SK-N-SH (cell line): ENCODE measurements around the gene DBH.

ENCODE experiments used
- TF ChIP-seq, protein P1 (sequence below): fragments of 200-600 bp; sonication (generic); IDR thresholded peaks from 2 replicates; pipeline ENCODE4 v1.6.1; 2017; ENCODE audit warnings: antibody characterized with exemption, mild to moderate bottlenecking, moderate library complexity
- TF ChIP-seq, protein P2 (sequence below): fragments of 150-350 bp; IDR thresholded peaks from 2 replicates; pipeline ENCODE4 v1.6.1; 2016; ENCODE audit warnings: mild to moderate bottlenecking, low read depth, low read length
- TF ChIP-seq, protein P3 (sequence below): fragments of 150-350 bp; IDR thresholded peaks from 2 replicates; pipeline ENCODE4 v1.6.1; 2017; ENCODE audit warnings: antibody characterized with exemption, low read length, low read depth, borderline replicate concordance

GRCh38 chr9:133633681-133634080, 2.5 kb upstream of the DBH start:
- TF ChIP-seq, protein P1, sequence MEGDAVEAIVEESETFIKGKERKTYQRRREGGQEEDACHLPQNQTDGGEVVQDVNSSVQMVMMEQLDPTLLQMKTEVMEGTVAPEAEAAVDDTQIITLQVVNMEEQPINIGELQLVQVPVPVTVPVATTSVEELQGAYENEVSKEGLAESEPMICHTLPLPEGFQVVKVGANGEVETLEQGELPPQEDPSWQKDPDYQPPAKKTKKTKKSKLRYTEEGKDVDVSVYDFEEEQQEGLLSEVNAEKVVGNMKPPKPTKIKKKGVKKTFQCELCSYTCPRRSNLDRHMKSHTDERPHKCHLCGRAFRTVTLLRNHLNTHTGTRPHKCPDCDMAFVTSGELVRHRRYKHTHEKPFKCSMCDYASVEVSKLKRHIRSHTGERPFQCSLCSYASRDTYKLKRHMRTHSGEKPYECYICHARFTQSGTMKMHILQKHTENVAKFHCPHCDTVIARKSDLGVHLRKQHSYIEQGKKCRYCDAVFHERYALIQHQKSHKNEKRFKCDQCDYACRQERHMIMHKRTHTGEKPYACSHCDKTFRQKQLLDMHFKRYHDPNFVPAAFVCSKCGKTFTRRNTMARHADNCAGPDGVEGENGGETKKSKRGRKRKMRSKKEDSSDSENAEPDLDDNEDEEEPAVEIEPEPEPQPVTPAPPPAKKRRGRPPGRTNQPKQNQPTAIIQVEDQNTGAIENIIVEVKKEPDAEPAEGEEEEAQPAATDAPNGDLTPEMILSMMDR: no peak
- TF ChIP-seq, protein P2, sequence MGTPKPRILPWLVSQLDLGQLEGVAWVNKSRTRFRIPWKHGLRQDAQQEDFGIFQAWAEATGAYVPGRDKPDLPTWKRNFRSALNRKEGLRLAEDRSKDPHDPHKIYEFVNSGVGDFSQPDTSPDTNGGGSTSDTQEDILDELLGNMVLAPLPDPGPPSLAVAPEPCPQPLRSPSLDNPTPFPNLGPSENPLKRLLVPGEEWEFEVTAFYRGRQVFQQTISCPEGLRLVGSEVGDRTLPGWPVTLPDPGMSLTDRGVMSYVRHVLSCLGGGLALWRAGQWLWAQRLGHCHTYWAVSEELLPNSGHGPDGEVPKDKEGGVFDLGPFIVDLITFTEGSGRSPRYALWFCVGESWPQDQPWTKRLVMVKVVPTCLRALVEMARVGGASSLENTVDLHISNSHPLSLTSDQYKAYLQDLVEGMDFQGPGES: no peak
- TF ChIP-seq, protein P3, sequence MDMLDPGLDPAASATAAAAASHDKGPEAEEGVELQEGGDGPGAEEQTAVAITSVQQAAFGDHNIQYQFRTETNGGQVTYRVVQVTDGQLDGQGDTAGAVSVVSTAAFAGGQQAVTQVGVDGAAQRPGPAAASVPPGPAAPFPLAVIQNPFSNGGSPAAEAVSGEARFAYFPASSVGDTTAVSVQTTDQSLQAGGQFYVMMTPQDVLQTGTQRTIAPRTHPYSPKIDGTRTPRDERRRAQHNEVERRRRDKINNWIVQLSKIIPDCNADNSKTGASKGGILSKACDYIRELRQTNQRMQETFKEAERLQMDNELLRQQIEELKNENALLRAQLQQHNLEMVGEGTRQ: no peak
